Measurements from ENCODE around the gene MYH9.
A peak's percentile ranks its signal among the peaks of the same experiment; 100 is the strongest.

Gene MYH9

DNA sequence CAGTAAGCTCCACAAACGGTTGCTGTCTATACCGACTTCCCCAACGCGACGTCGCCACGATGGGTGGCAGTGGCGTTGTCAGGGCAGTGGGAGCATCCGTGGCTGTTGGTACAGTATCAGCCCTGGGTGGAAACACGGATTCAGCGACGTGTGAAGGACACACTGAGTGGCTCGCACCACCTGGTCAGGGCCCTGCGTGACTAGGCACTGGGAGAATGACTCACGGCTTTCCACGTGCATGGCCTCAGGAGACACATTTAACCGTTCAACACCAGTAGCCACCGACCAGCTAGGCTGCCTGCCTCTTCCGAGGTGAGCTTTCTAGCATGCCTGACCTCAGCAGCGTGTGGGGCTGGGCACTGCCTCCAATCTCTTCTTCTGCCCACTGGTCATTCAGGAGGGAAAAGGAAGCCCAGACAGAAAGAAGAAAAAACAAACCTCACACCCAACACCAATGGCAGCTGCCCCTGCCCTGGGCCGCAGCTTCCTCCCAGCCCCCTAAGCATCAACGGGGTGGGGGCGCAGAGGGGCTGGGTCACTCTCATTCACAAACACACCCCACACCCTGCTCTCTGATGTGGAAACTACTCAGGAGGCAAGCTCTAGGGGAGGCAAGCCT, 59.0 kb downstream of the MYH9 start:
- DNase-seq (ENCODE audit: low spot score): peak; percentile 62
- TF ChIP-seq, protein P1, sequence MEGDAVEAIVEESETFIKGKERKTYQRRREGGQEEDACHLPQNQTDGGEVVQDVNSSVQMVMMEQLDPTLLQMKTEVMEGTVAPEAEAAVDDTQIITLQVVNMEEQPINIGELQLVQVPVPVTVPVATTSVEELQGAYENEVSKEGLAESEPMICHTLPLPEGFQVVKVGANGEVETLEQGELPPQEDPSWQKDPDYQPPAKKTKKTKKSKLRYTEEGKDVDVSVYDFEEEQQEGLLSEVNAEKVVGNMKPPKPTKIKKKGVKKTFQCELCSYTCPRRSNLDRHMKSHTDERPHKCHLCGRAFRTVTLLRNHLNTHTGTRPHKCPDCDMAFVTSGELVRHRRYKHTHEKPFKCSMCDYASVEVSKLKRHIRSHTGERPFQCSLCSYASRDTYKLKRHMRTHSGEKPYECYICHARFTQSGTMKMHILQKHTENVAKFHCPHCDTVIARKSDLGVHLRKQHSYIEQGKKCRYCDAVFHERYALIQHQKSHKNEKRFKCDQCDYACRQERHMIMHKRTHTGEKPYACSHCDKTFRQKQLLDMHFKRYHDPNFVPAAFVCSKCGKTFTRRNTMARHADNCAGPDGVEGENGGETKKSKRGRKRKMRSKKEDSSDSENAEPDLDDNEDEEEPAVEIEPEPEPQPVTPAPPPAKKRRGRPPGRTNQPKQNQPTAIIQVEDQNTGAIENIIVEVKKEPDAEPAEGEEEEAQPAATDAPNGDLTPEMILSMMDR (IDR thresholded peaks at IDR 0.05; ENCODE audit: extremely low read depth, missing control alignments): no peak

GRCh38 chr22:36327922-36328551, 59.7 kb downstream of the MYH9 start:
- DNase-seq (ENCODE audit: low spot score): no peak
- TF ChIP-seq, protein P1 (IDR thresholded peaks at IDR 0.05; ENCODE audit: extremely low read depth, missing control alignments): no peak

DNA sequence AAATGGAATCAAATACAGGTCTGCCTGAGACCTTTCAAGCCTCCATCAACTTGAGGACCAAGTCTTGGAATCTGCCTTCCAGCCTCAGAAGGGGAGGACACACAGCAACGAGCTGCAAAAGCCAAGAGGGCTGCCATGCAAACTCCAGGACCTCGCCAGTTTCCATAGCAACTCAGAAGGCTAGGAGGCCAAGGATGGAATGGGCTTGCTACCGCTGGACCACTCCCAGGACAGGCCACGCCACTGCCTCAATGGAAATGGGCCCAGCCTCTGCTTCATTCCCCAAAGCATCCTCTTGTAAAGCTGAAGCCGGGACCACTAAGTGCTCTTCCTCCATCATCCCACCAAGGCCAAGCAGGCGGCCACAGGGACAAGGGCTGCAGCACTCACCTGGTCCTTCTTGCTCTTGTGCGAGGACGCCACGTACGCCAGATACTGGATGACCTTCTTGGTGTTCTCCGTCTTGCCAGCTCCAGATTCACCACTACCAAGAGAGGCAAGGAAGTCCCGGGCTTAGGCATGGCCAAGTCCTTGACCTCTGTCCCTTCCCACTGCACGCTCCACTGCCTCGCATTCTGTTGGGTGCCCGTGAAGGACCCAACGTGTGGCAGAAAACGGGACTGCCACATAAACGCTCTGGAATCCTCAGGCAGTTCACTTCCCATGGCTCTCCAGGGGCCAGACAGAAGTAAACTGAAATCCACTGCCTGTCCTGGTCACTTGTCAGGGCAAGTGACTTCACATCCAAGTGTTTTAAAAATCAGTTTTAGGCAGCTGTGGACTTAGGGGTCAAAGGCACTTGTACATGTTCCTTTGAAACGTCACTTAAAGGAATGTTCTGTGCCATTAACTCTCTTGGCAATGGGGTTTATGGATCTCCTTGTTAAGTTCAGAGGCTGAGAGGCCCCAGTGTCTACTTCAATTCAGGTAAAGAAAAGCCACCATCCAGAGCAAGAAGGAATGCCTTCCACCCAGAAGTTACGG, 61.3 kb downstream of the MYH9 start:
- DNase-seq (ENCODE audit: low spot score): no peak
- TF ChIP-seq, protein P1 (IDR thresholded peaks at IDR 0.05; ENCODE audit: extremely low read depth, missing control alignments): no peak

GRCh38 chr22:36325154-36326031, 62.4 kb downstream of the MYH9 start:
- DNase-seq (ENCODE audit: low spot score): no peak
- TF ChIP-seq, protein P1 (IDR thresholded peaks at IDR 0.05; ENCODE audit: extremely low read depth, missing control alignments): no peak

DNA sequence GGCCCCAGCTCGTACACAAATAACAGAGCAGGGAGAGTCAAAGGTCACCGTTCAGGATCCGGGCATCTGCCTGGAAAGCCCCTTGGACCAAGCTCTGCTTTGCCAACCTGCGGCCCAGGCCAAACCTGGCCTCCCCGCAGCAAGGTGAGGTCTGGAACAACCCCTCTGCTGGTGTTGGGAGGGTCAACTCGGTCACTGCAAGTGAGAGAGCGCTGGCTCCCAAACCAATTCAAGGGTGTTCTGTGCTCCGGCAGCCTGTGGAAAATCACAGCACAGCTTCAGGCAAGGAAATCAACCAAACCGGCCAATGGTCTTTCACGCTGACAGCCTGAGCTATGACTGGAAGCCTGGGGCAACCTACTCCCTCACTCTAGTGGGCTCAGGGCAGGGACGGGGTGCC, 63.4 kb downstream of the MYH9 start:
- TF ChIP-seq, protein P1 (IDR thresholded peaks at IDR 0.05; ENCODE audit: extremely low read depth, missing control alignments): no peak
- DNase-seq (ENCODE audit: low spot score): no peak

DNA sequence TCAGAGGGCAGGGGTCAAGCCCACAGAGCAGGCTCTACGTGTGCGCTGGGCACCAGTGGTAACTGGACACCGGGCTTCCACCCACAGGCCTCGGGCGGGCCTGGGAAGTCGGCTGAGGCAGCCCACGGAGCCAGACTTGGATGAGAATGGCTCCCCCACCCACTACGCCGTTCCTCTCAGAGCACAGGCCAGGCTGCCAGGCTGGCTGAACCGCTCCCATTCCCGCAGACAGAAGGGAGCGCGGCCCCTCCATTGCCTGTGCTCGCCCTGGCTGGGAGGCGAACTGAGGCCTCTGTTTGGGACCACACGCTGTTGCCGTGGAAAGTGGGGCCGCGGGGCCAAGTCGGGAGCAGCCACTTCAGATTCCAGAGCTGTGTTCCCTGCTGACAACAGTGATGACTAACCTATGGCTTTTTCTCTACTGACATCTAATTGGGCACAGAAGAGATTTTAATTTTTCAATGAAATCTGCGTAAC, 63.9 kb downstream of the MYH9 start:
- no peak for DNase-seq (ENCODE audit: low spot score)
- TF ChIP-seq, protein P1 (IDR thresholded peaks at IDR 0.05; ENCODE audit: extremely low read depth, missing control alignments): no peak

Measured in GM20000 (cell line).